GM19193 (cell line): ENCODE measurements around the gene CCDC182.

ENCODE experiments used
- POLR2A ChIP-seq: IDR thresholded peaks from 4 replicates; pipeline ENCODE4 v1.6.1; 2011; ENCODE audit not compliant: insufficient read depth, insufficient read length; ENCODE audit errors: extremely low read depth

CCDC182 gene

DNA sequence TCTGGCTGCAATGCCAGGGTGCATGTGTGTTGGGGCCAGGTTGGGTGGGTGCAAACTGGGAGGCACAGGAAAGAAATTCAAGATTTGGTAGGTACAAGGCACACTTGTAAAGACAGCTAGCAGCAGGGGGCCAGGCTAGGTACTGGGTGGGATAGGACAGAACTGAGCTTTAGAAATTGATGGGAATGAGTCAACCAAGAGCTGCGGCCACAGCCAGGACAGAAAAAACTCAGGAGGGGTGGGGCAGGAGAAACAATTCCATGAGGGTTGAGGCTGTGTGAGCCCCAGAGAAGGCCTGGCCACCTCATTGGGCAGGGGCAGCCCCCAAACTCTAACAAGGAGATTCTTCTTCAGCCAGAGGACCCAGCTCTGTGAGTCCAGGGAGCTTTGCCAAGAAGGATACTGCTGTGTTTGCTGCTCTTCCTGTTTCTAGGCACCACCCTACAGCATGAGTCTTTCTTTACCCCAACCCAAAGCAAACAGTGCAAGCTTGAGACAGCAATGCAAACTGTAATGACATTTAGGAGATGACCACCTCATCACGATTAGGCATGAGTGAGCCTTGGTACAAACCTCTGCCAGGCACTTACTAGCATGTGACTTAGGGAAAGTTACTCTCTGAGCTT is 21.3 kb upstream of the CCDC182 start:
- no peak for TF ChIP-seq POLR2A

DNA sequence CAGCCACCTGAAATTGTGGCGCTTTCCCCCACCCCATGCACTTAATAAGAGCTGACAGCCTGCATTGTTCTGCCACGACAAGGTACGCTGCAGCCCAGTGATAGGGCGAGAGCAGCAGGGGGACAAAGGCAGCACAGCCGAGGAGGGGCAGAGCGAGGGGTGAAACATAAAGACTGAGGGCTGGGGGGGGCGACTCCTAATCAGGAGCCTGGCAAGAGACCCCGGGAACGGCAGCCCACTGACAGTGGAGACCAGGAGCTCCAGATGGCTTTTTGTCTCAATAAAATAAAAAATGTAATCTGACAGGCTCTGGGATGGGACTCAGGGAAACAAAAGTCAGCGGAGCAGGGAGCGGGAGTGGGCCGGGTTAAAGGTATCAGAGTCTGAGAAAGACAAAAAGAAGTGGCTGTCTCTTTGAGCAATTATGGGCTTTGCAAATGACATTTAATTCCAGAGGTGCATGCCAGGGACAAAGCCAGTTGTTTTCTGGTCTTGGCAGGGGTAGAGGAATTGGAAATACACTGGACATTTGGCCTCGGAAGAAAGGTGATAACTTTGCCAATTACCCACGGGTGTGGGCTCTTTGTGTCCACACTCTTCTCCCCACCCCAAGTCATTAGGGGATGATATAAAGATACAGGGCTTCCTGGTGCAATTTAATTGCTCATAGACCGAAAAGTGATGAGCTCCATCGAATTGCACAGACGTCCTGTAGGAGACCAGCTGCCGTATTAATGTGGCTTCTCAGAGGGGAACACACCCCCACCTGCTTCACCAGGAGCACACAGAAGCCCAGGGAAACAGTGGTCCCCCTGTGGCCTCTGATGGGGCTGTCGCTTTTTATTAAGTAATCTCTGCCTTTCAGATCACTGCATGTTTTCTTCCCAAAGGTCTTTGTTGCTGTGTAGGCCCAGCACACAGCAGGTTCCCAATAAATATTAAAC is 17.6 kb upstream of the CCDC182 start:
- no peak for TF ChIP-seq POLR2A

DNA sequence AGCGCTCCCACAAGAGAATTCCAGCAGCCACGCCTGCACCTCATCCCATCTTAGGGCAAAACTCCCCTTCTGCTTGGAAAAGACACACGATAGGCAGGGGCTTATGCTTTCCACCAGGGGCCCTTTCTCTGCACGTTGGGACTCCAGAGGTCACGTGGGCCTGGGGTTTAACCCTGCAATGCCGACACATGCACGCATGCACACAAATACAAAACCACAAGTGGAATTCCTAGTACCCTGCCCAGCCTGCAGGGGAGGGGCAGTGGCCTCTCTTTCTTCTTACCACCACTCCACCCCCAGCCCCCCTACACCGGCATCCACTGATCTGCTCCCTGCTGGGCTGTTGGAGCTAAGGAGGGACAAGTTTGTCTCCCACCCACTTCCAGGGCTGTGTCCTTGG is 16.8 kb upstream of the CCDC182 start:
- TF ChIP-seq POLR2A = no peak

GRCh38 chr17:57760046-57760445 is 14.9 kb upstream of the CCDC182 start:
- no peak for TF ChIP-seq POLR2A

DNA sequence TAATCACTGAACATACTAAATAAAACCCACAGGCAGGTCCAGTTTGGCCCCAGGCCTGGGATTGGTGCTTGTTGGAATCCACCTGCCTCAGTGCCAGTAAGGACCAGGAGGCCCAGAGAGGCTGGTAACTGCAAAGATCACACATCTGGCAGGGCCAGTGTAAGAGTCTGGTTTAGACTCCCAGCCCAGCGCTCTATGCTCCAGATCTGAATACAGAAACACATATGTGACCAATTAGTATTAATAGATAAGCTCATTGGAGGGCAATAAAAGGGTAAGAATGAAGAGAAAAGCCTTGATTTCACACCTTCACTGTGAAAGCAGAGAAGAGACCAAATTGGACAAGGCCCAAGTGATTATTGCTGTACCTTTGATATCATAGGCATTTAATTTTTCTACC is 13.6 kb upstream of the CCDC182 start:
- no peak for TF ChIP-seq POLR2A

DNA sequence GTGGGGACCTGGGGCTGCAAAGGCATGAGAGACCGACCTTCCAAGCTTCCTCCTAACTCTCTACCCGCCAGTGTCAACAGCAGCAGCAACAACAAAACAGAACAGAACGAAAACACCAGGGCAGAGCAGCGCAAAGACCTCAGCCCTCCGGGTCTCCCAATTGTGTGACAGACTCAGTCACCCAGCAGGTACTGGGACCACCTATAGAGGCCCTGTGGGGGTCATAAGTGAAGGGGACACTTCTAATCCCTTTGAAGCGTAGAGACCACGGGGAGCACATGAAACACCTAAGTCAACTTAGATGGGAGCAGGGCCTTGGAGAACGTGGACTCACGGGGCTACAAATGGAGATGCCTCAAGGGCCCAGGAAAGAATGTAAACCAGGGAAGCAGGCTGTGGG is 12.6 kb upstream of the CCDC182 start:
- TF ChIP-seq POLR2A = no peak

DNA sequence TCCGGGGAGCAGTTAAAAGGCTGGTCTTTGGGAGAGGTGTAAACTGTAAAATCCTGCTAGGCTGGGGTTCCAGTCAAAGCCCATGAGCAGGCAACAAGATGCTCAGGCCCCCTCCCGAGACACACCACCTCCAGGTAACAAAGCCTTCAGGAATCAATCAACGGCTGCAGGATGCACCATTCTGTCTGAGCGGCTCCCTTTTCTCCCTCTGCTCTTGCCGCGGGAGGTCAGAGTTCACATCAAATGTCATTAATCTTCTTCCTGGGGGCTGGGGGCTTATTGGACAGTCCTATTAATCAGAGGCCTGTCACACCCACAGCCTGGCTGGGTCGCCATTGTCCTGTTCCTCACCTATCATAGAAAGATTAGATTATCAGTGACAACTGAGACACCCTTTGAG is 11.9 kb upstream of the CCDC182 start:
- TF ChIP-seq POLR2A = no peak

DNA sequence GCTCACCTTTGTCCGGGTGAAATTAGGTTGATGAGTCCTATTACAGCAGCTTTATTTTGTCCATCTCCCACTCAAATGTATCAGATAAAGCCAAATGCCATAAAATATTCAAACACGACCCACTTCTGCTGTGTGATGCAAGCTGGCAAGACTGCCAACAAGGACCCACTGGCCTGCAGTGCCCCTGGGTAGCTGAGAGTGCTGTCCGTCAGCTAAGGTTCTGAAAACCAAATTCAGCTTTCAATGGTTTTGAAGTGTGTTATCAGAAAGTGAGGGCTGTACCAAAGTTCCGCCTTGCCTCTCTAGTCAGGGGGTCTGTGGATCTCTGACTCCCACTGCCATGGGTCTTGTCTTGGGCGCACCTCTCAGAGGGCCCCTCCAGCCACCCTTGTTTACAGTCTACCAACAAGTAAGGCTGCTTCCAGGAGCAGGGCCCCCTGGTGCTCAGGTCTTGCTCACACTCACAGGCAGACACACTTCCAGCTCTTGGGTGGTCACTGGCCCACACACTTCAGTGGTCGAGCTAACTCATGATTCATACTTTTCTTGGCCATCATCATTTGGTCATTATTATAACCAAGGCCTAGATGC is 10.5 kb upstream of the CCDC182 start:
- TF ChIP-seq POLR2A = no peak

DNA sequence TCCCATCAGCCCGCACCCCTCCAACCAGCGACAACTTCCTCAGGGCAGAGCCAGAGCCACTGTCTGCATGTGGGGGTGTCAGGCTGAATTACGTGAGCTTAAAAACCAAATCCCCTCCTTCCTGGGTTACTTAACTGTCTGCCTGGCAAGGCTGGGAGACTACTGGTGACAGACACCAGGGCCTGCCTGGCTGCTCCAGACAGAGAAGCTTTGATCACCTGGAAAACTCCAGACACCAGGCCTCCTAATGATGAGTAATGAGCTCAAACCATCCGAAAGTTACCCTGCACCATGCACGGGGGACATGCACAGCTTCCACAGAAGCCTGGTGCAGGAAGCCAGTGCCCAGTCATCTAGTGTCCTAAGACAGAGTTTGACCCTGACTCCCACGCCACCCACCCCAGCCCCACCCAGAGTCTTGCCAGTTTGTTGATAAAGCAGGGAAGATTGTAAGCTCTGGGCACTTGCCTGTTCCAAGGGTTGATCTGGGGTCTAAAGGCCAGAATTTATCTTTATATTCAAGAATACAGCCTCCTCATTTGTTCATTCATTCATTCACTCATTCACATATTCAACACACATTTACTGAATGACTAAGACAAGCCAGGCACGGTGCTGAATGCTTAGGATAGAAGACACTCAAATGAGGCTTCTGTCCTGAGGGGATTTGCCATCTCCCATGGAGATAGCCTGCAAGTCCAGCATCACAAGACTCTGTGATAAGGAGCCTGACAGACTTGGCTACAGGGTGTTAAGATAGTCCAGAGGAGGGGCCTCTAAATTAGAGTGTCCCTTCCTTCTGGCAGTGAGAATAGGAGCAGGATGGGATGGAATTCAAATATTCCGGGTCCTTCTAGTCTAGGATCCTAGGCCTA is 7.2 kb upstream of the CCDC182 start:
- no peak for TF ChIP-seq POLR2A

DNA sequence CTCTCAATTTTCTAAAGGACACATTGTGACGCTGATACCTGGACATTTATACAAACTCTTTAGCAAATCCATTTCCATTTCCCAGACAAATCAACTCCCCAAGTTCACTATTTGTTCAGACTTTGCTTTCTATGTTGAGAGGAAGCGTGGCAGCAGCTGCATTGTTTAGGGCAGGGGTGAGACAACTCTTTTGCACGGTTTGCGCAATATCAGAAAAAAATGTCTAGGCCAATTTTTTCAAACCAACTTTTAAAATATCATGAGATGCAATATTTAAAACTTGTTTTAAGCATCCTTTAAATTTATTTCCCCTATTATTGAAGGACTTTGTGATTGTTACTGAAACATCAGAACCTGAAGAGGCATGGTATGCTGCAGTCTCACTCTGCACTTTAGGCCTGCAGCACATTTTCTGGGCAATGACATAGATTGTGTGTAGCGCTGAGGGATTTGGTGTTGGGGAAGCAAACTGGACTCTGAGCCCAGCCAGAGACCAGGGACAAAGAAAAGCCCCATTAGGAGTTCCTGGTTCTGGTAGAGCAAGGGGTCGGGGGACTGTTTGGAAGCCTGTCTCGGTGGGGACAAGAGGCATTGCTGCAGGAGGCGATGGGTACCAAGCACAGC is 6.4 kb upstream of the CCDC182 start:
- TF ChIP-seq POLR2A = no peak

- TF ChIP-seq POLR2A = no peak
These were observed 5.8 kb upstream of the CCDC182 start for GRCh38 chr17:57750895-57751294.

- TF ChIP-seq POLR2A = no peak
These were observed 5.2 kb upstream of the CCDC182 start for GRCh38 chr17:57750109-57750871.

DNA sequence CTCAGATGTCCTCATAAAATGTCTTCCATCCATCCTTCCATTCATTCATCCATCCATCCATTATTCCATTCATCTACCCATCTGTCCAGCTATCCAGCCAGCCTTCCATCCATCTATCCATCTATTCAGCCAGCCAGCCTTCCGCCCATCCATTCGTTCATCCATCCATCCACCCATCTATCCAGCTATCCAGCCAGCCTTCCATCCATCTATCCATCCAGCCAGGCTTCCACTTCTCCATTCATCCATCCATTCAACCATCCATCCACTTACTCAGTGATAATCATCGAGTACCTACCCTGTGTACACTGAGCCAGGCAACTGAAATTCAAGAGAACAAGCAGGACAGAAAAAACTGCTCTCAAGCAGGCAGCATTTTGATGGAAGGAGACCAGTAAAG is 4.6 kb upstream of the CCDC182 start:
- TF ChIP-seq POLR2A = no peak

DNA sequence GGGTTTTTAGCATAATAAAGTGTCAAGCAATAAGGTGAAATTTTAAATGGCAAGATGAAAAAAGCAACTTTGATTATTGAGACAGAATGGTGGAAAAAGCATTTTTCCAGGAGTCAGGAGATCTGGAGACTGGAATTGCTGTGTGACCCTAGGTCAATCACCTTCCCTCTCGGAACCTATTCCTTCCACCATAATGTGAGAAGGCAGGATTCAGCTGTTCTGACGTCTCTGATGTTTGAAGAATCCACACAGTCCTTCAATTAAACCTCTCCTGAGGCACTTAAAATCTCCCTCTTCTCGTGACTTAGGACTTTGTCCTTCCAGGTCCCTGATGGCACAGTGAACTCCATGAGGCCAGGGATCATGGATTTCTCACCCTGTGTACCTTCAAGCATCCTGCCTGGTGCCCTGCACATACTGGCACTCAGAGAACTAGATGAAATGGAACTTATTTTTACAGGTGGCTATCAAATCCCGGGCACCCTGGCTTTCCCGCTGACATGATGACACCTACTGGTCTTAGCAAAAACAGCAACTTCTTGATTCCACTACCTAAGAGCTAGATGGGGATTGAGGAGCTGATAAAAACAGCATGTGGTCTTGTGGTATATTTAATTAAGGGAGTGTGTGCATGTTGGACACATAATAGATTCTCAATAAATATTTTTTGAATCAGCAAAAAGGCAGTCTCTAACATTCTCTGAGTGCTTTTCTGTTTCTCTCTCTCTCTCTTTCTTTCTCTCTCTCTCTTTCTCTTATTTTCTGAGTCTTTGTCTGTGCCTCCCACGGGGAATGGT is 2.3 kb upstream of the CCDC182 start:
- TF ChIP-seq POLR2A = no peak

DNA sequence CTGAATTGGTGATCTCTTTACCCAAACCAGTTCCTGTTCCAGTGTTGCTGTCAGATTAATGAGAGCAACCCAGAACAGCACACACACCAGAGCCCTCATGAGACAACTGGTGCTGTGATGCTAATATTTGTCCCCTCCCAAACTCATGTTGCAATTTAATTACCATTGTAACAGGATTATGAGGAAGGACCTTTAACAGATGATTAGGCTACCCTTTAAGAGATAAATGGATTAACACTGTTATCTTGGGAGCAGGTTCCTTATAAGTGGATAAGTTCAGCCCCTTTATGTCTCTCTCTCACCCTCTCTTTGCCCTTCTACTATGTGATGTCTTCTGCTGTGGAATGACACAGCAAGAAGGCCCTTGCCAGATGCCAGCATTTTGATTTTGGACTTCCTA is 1.1 kb upstream of the CCDC182 start:
- TF ChIP-seq POLR2A = no peak
